Stimulated activated CD4-positive, alpha-beta T cell treated with anti-CD3 and anti-CD28 coated beads, Interleukin-4, amount 100 ng/mL, for 24 hours (primary cell): Measurements from ENCODE around the gene DNAJC7.
"Not testable (repeated sequence)": the region's sequence is repeated elsewhere in the genome, so short reads cannot be mapped to it uniquely, and the experiment has no call there.

Source experiments
- DNase-seq: peaks from one replicate; pipeline ENCODE4 v3.0.0-alpha.2; 2020

DNAJC7 gene

GRCh38 chr17:41948762-41949460 is 68.3 kb downstream of the DNAJC7 start:
- DNase-seq = no peak

GRCh38 chr17:41944943-41945342 is 72.3 kb downstream of the DNAJC7 start:
- DNase-seq = no peak

- no peak for DNase-seq
Observed at GRCh38 chr17:41943492-41943891, 73.7 kb downstream of the DNAJC7 start.

GRCh38 chr17:41942626-41943373 is 74.4 kb downstream of the DNAJC7 start:
- no peak for DNase-seq

DNA sequence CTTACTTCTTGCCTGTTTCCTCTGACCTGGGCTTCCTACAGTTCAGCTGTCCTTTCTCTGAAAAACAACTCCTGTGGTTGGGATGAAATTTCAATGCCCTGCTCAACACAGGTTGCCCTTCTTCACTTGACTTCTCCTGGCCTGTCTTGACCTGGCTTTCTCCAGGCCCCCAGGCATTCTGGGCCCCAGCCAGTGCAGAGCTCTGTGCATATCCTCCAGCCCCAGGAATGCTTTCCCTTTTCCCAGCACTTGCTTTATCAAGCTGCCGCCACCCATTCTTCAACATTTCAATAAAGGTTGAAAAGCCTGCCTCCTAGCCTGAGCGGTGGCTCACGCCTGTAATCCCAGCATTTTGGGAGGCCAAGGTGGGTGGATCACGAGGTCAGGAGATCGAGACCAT is 76.1 kb downstream of the DNAJC7 start:
- no peak for DNase-seq

DNA sequence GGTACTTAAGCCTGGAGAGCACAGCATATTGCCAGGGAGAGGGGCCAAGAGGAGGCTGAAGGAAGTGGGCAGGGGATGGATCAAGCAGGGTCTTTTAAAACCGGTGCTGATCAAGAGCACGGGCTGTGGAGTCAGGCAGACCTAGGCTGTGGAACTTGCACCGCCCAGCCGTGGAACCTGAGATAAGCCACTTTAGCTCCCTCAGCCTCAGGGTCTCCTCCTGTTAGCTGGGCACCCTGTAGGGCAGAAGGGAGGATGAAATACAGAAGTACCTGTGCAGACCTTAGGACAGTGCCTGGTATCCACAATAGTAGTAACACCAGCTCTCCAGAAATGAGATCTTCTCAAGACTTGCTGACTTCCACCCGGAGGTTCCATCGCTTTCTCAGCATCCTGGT is 77.5 kb downstream of the DNAJC7 start:
- DNase-seq = no peak

DNA sequence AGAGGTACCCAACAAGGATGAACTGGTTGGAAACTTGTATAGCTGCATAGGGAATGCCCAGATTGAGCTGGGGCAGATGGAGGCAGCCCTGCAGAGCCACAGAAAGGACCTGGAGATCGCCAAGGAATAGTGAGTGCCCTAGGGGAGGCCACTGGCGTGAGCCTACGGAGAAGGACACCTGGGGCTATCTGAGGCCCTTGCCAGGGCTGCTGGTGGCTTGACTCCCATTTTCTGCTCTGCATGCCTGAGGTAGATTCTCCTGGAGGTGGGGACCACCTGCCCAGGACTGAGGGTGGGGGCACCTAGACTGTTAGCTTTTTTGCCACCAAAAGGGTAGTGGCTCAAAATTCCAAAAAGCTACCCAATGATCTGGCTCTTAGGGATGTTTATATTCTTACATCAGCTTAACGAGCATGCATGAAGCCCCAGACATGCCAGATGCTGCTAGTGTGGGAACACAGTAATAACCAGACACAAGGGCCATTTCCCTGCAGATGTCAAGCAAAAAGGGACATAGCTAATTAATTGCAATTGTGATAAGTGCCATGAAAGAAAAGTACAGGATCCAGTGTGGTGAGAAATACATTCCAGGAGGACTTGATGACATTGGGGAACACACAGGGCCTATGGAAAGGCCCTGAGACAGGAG is 78.1 kb downstream of the DNAJC7 start:
- no peak for DNase-seq

GRCh38 chr17:41937970-41938954 is 79.0 kb downstream of the DNAJC7 start:
- DNase-seq = no peak

DNA sequence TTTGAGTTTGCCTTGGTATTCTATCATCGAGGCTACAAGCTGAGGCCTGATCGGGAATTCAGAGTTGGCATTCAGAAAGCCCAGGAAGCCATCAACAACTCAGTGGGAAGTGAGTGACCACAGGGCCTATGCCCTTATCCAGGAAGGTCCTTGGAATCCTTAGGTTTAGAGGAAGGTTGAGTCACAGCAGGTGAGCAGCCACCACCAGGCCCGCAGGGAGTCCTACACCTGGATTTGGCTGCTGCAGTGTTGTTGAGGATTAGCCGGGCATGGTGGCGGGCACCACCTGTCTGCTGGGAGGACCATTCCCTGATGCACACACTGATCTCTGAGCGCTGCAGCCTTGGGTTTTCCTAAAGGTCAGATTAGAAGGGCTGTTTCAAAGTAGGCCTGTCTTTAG is 81.6 kb downstream of the DNAJC7 start:
- DNase-seq = no peak

- DNase-seq = no peak
Observed at GRCh38 chr17:41932816-41933389, 84.3 kb downstream of the DNAJC7 start.

DNA sequence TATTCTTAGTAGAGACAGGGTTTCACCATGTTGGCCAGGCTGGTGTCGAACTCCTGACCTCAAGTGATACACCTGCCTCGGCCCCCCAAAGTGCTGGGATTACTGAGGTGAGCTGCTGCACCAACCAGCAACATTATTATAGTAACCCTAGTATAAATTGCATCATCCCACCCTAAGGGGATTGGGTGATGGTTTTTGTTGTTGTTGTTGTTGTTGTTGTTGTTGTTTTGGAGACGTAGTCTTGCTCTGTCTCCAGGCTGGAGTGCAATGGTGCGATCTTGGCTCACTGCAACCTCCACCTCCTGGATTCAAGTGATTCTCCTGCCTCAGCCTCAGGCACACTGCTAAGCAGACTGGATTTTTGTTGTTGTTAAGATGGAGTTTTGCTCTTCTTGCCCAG is 85.5 kb downstream of the DNAJC7 start:
- DNase-seq = not testable (repeated sequence)

DNA sequence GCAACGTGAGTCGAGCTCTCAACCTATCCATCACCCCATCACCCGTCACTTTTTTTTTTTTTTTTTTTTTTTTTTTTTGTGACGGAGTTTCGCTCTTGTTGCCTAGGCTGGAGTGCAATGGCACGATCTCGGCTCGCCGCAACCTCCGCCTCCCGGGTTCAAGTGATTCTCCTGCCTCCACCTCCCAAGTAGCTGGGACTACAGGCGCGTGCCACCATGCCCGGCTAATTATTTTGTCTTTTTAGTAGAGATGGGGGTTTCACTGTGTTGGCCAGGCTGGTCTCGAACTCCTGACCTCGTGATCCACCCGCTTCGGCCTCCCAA is 86.4 kb downstream of the DNAJC7 start:
- DNase-seq = not testable (repeated sequence)

DNA sequence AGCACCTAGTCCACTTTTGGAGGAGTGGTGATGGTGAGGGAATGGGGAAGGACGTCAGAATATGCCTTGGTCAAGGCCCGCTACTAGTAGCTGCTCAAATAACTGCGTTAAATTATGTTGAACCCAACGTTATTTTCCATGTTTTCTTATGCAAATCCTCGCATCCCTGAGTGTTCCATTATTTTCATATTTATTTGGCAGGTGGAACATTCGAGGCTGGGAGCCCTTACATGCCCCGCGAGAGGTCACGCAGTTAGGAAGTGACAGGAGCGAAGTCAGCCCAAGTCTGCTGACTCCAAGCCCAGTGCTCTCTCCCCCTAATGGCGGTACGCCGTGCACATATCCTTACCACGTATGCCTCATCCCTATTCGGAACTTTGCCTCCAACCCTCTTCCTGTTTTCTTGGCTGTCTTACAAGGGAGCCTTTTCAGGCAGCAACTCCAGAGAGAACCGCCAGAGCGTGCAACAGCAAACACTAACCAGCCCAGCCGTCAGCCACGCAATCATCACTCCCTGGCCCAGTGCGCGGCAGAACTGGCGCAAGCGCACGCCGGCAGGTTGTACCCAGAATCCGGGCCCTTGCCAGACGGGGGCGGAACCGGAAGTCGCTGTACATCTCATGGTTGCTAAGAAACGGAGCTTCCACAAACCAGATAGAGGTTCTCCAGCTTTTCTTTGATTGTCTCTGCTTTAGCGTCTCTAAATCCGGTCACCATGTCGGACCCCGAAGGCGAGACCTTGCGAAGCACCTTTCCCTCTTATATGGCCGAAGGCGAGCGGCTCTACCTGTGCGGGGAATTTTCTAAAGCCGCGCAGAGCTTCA is 87.0 kb downstream of the DNAJC7 start, which contains the start of gene ODAD4:
ODAD4 (plus strand) TSS at position 609 of the 824 bp plus-strand sequence; CDS start at position 716, 107 bp downstream.
- peak; percentile 97 for DNase-seq

- no peak for DNase-seq
Observed at GRCh38 chr17:41928693-41929251, 88.5 kb downstream of the DNAJC7 start.
